NOMO-1 treated with dmso at 0.1 percent for 144 hours (cell line): Measurements from ENCODE around the gene GRIK4.
"Not testable (repeated sequence)": the region's sequence is repeated elsewhere in the genome, so short reads cannot be mapped to it uniquely, and the experiment has no call there.

Experiments used
- DNase-seq: peaks from one replicate; lab custom pipeline; 2025; ENCODE audit not compliant: unreplicated experiment; lab: John Stamatoyannopoulos, UW

GRIK4 gene

DNA sequence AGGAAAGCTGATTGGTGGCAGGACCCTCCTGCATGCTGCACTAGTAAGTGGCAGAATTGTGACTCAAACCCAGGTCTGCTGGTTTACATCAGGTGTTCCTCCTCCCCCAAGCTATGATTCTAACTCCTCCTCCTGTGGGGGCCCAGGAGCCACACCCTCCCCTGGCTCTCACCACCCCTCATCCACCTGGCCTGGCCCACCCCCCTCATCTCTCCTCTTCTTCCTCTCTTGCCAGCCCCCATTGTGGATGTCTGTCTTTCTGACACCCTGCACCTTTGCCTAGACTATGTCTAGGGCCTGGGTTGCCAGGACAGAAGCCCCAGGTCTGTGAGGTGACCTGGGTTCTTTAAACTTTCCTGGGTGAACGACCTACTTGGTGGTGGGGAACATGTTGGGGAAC, 59.9 kb downstream of the GRIK4 start:
- no peak for DNase-seq

DNA sequence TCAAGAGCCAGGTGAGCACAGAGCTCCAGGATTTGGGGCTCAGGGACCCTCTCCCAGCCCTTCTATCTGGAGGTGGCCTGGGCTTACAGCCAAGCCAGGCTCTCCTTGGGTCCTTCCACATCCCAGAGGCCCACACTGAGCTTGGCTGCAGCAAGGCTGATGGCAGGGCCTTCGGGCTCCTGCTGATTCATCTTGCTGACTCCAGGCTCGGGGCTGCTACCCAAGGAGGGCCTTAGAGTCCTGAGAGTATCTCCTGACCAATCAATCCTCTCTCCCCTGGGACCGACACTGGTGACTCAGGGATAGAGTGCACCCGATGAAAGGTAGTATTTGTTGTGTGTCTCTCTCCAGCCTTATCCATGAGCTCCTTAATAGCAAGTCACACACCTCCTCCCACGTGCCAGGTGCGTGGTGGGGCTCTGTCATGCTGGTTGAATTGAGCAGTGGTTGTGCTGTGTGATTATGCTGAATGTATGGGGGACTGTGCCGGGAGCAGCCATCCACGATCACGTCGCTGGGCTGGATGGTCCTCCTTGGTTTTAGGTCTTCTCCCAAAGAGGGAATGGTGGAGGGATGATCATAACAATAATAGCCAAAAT, 62.3 kb downstream of the GRIK4 start:
- DNase-seq = no peak

DNA sequence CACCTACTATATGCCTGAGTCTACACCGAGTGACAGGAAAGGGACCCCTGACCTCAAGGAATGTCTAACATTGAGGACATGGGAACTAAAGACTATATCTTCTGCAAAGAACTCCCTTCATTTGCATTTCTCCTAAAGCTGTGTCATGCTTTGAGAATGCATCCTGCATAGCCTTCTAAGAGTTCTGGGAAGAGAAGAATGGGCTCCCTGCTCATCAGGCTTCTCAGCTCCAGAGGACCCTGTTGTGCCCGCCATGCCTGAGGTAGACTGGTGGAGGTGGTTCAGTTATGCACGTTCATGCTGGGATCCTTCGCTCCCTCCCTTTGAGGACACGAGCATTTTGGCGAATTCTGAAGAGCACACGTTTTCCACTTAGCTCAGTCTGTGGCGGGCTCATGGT, 63.3 kb downstream of the GRIK4 start:
- DNase-seq = no peak

DNA sequence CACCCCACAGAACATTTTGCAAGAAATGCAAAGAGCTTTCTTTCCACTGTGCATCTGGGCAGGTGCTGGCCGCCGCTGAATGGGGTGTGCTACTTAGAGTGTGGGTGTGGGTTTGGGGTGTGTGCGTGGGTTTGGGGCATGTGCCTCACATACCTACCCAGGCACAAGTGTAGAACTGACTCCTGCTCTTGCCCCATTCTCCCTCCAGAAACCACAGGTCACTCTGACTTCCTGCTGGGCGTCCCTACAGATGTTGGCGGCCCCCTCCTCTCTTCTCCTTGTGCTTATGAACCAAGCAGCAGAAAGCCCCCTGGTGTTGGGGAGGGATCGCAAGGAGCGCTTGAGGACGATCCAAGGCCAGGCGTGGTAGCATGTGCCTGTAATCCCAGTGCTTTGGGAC, 63.9 kb downstream of the GRIK4 start:
- no peak for DNase-seq

DNA sequence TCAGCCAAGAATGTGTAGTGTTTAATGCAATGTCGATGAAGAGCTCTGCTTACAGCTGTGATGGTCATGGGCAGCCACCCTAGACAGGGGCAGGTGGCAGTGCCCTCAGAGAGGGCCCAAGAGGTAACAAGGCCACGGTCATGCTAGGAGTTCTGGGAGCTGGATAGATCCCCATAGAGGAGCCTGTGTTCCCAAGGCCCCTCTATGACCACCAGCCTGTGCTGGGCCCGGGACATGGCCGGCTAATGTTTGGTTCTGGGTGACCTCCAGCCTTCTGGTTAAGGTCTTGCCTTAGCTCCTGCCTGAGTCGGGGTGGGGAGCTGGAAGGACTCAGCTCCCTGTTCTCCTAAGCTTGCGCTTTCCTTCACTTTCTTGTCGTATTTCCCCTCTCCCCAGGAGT, 65.1 kb downstream of the GRIK4 start:
- no peak for DNase-seq

DNA sequence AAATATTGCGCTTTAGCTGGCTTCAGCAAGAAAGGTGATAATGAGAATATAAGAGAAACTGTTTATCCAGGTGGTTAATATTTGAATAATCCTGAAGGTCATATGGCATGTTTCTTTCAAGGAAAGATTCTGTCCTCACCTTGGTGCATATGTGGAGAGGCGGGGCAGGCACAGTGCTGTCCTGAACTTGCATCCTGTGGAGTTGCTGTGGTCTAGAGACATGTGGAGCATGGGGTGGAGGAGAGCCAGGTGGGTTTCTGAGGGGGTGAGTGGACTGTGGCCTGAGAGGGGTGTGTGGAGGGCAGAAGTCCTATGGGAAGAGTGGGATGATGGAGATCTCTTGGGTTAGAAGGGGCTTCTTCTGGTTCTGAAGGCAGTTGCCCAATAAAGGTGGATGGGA, 65.5 kb downstream of the GRIK4 start:
- DNase-seq = no peak

DNA sequence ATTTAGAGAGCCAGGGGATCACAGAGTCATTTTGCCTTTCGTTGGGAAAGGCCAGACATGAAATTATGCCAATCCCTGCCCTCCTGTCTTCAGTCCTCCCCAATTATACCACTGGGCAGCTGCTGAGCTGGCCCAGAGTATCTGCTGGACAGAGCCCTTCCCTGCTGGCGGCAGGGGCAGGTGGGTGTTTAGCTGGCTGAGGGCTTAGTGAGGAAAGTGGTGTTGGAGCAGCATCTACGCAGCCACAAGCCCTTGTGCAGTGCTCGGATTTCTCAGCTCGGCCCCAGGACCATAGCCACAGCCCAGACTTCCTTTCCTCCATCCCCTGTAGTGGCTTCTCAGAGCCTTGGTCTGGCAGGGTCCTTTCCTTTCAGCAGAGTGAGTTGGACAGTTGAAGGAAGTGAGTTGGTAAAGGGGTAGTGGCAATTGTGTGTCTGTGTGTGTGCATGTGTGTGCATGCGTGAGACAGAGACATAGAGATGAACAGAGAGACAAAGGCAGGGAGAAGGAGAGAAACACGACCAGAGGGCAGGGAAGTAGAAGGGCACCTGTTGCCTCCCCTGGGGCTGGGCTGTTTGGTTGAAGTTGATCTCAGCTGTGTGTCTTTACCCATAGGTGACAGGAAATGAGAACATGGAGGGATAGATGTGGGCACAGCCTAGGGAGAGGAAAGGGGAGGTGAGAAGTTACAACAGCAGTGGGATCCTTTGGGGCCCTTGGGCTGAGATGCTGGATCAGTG, 66.2 kb downstream of the GRIK4 start:
- DNase-seq = no peak

DNA sequence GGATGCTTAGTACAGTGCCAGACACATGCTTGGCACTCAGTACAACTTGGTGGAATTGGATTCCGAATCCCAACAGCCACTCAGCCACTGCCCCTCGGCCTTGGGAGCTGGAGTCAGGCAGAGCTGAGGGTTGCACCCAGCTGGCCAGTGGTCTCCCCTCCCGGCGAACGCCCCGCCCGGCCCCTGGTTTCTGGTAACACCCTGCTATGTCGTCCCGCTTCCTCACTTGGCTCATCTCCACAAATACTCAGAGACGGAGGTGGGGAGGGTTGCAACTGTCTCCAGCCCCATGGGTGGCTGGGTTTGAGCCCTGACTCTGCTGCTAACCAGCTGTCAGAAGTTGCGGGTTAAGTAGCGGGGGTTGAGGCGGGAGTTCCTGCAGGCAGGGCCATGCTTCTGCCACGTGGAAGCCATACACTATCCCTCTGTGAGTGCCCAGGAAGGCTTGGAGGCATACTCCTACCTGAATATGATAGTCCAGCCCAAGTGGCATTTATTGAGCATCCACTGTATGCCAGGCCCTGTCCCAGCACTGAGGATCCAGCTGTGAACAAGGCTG, 67.1 kb downstream of the GRIK4 start:
- no peak for DNase-seq

DNA sequence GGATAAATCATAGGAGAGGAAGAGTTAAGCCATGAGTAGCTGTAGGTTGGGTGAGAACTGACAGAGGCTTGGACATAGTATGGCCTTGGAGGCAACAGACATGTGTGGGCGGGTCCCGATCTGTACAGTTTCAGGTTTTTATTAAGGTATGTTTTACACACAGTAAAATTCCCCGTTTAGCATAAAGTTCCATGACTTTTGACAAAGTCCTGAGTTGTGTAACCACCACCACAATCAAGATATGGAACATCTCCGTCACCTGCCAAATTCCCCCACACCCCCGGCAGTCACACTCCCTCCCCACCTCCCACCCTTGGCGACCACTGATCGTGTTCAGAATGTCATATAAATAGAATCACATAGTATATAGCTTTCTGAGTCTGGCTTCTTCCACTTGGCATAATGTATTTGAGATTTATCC, 68.1 kb downstream of the GRIK4 start:
- DNase-seq = no peak

DNA sequence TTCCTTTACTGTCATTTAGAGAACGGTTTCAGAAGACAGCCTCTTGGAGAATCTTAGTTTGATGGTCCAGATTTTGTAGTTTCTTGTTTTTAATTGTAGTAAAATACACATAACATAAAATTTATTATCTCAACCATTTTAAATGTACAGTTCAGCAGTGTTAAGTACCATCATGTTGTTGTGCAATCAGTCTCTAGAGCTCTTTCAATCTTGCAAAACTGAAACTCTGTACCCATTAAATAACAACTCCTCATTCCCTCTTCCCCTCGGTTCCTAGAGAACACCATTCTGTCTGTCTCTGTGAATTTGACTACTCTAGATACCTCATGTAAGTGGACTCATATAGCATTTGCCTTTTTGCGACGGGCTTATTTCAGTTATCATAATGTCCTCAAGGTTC, 69.8 kb downstream of the GRIK4 start:
- peak; percentile 28 for DNase-seq

DNA sequence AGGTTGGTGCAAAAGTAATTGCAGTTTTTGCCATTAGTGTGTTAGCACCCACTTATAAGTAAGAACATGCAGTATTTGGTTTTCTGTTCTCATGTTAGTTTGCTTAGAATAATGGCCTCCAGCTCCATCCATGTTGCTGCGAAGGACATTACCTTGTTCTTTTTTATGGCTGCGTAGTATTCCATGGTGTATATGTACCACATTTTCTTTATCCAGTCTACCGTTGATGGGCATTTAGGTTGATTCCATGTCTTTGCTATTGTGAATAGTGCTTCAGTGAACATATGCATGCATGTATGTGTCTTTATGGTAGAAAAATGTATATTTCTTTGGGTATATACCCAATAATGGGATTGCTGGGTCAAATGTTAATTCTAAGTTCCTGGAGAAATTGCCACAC, 71.0 kb downstream of the GRIK4 start:
- not testable (repeated sequence) for DNase-seq

DNA sequence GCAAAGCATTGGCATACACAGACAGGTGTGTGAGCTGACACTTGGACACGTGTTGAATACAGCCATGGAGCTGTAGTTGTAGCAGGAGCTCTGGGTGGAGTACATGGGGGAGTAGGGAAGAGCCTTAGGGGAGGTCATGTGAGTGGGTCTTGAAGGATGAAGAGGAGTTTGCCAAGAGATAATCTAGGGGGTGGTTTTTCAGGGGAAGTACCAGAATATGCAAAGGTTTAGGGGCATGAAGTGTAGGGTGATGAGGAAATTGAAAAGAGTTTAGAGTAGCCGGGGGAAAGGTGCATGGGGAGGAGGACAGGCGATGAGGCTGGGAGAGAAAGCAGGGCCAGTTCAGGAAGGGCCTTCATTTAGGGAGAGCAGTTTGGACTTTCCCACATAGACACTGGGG, 74.5 kb downstream of the GRIK4 start:
- DNase-seq = no peak

DNA sequence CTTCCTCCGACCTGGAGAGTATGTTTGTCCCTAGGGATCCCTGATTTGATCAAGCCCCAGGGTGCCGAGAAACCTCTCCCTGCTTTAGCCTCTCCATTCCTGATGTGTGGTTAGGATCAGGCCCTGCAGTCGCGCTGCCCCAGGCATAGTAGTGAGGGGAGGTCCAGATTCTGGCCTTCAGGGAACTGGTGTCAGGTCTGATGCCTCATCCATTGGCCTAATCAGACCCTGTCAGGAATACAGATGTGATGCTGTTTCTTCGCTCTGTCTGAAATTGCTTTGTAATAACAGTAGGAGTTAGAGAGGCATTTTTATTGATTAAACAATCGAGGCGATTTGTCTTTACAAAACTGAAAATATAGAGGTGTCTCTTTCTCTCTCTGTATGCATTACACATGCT, 75.2 kb downstream of the GRIK4 start:
- no peak for DNase-seq

DNA sequence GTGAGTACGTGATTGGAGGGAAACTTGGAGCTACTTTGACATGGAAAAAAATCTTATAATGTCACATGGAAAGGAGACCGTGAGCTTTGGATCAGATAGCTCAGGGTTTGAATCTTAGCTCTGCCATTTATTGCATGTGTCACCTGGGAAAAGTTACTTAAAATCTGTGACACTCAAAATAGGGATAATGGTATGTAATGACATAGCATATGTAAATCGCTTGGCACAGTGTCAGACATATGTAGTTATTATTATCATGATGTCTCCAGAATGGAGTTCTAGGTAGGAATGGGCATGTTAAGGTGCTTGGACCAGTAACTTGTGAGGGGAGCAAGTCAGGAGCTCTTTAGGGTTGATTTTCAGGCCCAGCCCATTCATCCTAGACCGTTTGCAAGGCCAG, 75.8 kb downstream of the GRIK4 start:
- no peak for DNase-seq

DNA sequence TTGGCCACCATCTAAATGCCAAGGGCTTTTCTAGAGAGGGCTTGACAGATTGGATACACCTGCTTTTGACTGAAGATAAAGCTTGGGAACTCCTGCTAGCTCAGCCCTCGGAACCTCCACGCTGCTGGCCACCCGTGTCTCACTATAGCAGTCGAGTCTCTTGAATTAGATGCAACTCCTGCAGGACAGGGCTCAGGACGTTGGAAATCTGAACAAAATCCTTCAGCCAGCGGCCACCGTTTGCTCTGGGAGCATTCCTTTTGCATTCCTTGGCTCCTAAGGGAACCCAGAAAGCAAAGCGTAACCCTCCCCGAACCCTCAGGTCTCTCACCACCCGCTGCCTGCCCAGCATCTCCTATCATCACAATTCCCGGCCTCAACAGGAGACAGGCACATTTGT, 77.8 kb downstream of the GRIK4 start:
- no peak for DNase-seq

DNA sequence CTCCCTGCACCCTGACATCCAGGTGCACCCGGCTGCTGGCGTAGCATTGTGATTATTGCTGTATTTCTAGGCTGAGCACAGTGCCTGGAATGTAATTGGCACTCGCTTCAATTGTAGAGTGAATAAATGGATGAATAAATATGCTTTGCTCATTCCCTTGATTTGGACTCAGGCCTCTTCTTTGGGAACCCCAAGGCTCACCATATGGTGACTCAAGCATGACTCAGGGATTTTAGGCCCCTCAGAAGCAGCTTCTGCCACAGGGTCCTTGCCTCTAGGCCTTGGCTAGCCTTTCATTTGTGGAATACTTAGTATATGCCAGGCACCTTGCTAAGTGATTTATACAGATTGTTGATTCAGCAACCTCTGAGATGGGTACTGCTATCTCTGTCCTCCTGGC, 78.9 kb downstream of the GRIK4 start:
- no peak for DNase-seq

DNA sequence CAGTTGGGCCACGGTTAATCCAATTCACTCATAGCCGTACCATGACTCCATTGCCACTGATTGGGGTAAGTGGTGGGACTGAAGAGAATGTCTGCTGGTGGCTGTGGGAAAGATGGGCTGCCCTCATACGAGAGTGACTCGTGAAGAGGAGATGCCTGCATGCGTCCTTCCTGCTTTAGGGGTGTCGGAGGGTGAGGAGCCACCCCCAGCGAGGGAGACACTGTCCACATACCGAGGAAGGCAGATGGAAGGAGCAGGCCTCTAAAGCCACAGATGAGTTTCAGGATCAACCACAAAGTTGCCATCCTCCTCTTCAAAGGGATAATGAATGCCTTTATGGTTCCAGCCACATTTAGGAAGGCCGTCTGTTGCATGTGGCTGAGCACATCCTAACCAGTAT, 83.2 kb downstream of the GRIK4 start:
- DNase-seq = no peak

DNA sequence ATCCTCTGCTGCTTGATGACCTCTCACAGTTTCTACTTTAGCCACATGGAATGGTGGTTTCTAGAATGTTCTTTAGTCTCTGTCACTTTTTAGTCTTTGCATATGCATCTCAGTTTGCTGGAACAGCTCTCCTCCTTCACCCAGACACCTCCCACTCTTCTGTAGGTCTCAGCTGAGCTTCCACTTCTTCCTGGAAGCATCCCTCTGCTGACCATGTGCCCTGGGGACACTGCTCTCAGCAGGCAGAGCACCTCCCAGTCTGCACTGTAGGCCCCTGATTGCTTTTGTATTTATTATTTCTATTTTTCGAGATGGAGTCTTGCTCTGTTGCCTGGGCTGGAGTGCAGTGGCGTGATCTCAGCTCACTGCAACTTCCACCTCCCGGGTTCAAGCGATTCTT, 84.0 kb downstream of the GRIK4 start:
- no peak for DNase-seq

DNA sequence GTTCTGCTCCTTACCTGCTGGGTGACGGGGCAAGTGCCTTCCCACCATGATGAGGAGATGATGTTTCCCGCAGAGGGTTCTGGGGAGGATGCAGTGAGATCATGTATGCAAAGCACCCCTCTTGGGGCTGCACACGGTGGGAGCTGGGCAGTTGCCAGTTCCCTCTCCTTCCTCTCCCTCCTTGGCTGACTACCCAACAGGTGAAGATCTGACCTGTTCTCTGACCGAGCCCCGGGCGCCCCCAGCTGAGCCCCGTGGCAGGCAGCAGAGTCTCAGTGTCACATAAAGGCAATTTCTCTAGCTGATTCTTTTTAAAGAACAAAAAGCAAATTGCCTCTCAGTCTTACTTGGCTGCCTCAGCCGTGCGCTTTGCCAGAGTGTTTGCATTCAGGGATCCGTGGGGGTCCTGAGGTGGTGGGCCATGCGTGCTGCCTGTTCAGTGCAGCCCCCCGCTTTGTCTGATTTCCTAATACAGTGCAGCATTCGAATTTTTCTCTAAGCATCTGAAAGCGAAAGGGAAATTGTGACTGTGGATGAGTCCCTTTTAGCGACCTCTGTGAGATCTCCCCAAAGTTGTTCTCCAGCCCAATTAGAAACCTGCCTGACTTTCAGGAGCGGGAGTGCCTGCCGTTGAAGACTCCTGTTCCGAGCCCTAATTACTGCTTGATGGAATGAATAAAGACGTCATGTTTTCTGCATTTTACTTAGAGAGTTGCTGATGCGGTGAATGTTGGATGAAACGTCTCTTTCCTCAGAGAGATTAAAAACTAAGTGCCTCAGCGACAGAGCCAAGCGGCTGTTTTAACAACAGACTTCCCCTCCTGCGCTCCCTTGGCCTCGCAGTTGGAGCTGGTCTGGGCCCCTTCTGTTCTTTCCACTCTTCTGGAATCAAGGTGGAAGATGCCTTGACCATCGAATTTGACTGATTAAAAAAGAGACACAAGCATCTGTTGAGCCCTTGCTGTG, 86.0 kb downstream of the GRIK4 start:
- no peak for DNase-seq

DNA sequence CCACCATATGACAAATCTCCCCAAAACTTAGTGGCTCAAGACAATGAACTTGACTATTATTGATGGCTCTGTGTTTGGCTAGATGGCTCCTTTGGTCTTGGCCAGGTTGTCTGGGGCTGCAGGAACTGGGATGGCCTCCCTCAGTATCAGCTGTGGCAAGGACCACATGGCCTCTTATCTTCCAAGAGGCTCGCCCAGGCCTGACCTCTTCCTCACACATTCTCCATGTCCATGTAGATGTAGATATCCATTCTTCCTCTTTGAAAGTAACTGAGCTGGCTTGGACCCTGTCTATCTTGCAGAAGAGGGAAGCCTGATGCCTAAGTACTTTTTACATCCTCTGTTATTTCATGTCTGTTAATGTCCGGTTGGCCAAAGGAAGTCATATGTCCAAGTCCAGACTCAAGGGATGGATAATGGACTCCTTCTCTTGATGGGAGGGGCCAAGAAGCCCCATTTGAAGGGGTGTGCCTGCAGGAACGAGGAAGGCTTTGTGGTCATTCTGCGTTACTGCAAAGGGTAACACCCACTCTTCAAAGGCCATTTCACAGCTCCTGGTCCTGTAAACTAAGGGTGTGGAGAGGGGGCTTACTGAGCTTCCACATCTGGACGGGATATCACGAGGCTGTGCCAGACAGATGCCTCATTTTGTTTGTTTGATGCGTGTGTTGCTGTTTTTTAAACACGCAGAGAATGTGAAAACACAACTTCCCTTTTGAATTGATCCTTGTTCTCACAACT, 87.1 kb downstream of the GRIK4 start:
- DNase-seq = no peak
